Left lung (tissue), 10 donors: ENCODE data around the gene ST8SIA1. TPM values are rescaled to one million over a fixed set of nuclear protein-coding genes. Genes with fewer than 3 reads are reported as not detected.
A peak's percentile ranks its signal among the peaks of the same experiment; 100 is the strongest.

Experiments
- ATAC-seq: fragments of 200-7000 bp; cut with Tn5 transposase; one replicate; pipeline ENCODE4 v1.9.1; 2020; ENCODE audit warnings: moderate library complexity
- DNase-seq, 4 donors: peaks; one replicate each; pipeline ENCODE4 v3.0.0-alpha.2; 2013 to 2020
- H3K27ac ChIP-seq, 2 donors: fragments of 200-600 bp; sonication (generic) in 1 of 2; one replicate each; pipeline versions ENCODE4 v1.5.0 to v1.8.0; 2020 to 2021
- H3K27me3 ChIP-seq, 2 donors: fragments of 200-600 bp; sonication (generic) in 1 of 2; one replicate each; pipeline versions ENCODE4 v1.5.0 to v1.8.0; 2020 to 2021
- H3K36me3 ChIP-seq, 2 donors: fragments of 200-600 bp; sonication (generic) in 1 of 2; one replicate each; pipeline versions ENCODE4 v1.5.0 to v1.8.0; 2020 to 2021
- H3K4me1 ChIP-seq, 2 donors: fragments of 200-600 bp; one replicate each; pipeline ENCODE4 v1.8.0; 2021
- H3K4me3 ChIP-seq, 2 donors: fragments of 200-600 bp; sonication (generic) in 1 of 2; one replicate each; pipeline versions ENCODE4 v1.5.0 to v1.8.0; 2020 to 2021; ENCODE audit warnings: mild to moderate bottlenecking in 1 of 2
- H3K9me3 ChIP-seq, 2 donors: fragments of 200-600 bp; sonication (generic) in 1 of 2; one replicate each; pipeline versions ENCODE4 v1.5.0 to v1.8.0; 2020 to 2021
- intact Hi-C, 2 donors: fragments of 100-400 bp; cut with DNase I; formaldehyde crosslinking; loops; one replicate each; pipeline versions ENCODE4 v1.11.2 to v1.14.2; 2022
- polyA plus RNA-seq, 6 donors: library from polyadenylated mRNA; unstranded; fragments of 120-200 nt; gene quantifications; one replicate each; pipeline ENCODE4 v1.2.1, GENCODE V29; 2013; ENCODE audit not compliant: insufficient read length in 6 of 6
- total RNA-seq, 2 donors: library from RNA; stranded (reverse); fragmentation: NEBNext Ultra II Directional; extraction: Animal tissue kit (Norgen Biotek cat#: 25700); gene quantifications; one replicate each; pipeline ENCODE4 v1.2.1, GENCODE V29; 2021
- TF ChIP-seq, protein P1 (sequence below), 2 donors: fragments of 200-600 bp; sonication (generic) in 1 of 2; IDR thresholded peaks; one replicate each; pipeline versions ENCODE4 v1.5.0 to v1.8.0; 2021; ENCODE audit warnings: antibody characterized with exemption in 2 of 2
- donor health status: DM: no; HTN: yes; CAD: no.
- donor health status: DM: no; HTN: no; CAD: no.

Gene ST8SIA1
- total and polyA plus RNA-seq, 8 donors = 2.4 to 15.8 (median 10.0) TPM

- Histone ChIP-seq H3K27me3 (no peaks in the 10 kb centered on the region), H3K9me3 (no peaks in the 10 kb centered on the region), H3K36me3 (no peaks in the 10 kb centered on the region), H3K4me1 (no peaks in the 10 kb centered on the region), H3K4me3 (no peak overlapping the region), H3K27ac (no peak overlapping the region)
- TF ChIP-seq, protein P1, sequence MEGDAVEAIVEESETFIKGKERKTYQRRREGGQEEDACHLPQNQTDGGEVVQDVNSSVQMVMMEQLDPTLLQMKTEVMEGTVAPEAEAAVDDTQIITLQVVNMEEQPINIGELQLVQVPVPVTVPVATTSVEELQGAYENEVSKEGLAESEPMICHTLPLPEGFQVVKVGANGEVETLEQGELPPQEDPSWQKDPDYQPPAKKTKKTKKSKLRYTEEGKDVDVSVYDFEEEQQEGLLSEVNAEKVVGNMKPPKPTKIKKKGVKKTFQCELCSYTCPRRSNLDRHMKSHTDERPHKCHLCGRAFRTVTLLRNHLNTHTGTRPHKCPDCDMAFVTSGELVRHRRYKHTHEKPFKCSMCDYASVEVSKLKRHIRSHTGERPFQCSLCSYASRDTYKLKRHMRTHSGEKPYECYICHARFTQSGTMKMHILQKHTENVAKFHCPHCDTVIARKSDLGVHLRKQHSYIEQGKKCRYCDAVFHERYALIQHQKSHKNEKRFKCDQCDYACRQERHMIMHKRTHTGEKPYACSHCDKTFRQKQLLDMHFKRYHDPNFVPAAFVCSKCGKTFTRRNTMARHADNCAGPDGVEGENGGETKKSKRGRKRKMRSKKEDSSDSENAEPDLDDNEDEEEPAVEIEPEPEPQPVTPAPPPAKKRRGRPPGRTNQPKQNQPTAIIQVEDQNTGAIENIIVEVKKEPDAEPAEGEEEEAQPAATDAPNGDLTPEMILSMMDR (IDR thresholded peaks at IDR 0.05) = no peak
- intact Hi-C loops = no loop called here
- DNase-seq (no peak), ATAC-seq (no peak)
Measured at GRCh38 chr12:22374508-22374907, 40.0 kb upstream of the ST8SIA1 start.

- Histone ChIP-seq H3K36me3 (no peaks in the 10 kb centered on the region), H3K4me1 (no peaks in the 10 kb centered on the region), H3K27me3 (no peaks in the 10 kb centered on the region), H3K27ac (no peak overlapping the region), H3K9me3 (peaks cover 0 to 12% of the 10 kb centered on the region in 2 donors), H3K4me3 (no peak overlapping the region)
- intact Hi-C loops = no loop called here
- no peak for ATAC-seq
- DNase-seq = no peak
- TF ChIP-seq, protein P1 (IDR thresholded peaks at IDR 0.05) = no peak
Measured at GRCh38 chr12:22372277-22372837, 37.9 kb upstream of the ST8SIA1 start.

- no peak overlapping the region for H3K27ac ChIP-seq
- no peaks in the 10 kb centered on the region for H3K4me1 ChIP-seq
- TF ChIP-seq, protein P1 (IDR thresholded peaks at IDR 0.05) = no peak
- H3K27me3 ChIP-seq = no peaks in the 10 kb centered on the region
- H3K4me3 ChIP-seq = no peak overlapping the region
- H3K36me3 ChIP-seq = no peaks in the 10 kb centered on the region
- peaks cover 0 to 12% of the 10 kb centered on the region in 2 donors for H3K9me3 ChIP-seq
- ATAC-seq = no peak
- intact Hi-C loops = no loop called here
- DNase-seq = no peak
Measured at GRCh38 chr12:22366181-22366580, 31.7 kb upstream of the ST8SIA1 start.

DNA sequence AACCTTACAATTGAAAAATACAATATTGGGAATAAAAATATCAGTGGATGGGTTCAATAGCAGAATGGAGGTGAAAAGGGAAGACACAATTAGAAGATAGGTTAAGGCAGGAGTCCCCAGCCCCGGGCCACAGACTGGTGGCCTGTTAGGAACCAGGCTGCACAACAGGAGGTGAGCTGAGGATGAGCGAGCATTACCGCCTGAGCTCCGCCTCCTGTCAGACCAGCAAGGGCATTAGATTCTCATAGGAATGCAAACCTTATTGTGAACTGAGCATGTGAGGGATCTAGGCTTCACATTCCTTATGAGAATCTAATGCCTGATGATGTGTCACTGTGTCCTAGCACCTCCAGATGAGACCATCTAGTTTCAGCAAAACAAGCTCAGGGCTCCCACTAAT, 27.3 kb upstream of the ST8SIA1 start:
- Histone ChIP-seq H3K27ac (no peak overlapping the region), H3K36me3 (no peaks in the 10 kb centered on the region), H3K4me3 (no peak overlapping the region), H3K9me3 (no peaks in the 10 kb centered on the region), H3K27me3 (no peaks in the 10 kb centered on the region), H3K4me1 (no peaks in the 10 kb centered on the region)
- no peak for ATAC-seq
- intact Hi-C loops = no loop called here
- DNase-seq = peak in 1 of 4 donors; percentile 46
- TF ChIP-seq, protein P1 (IDR thresholded peaks at IDR 0.05) = no peak

GRCh38 chr12:22360774-22361173, 26.3 kb upstream of the ST8SIA1 start:
- Histone ChIP-seq H3K4me1 (no peaks in the 10 kb centered on the region), H3K36me3 (no peaks in the 10 kb centered on the region), H3K9me3 (no peaks in the 10 kb centered on the region), H3K27me3 (no peaks in the 10 kb centered on the region), H3K4me3 (no peak overlapping the region), H3K27ac (no peak overlapping the region)
- no peak for ATAC-seq
- intact Hi-C loops = no loop called here
- DNase-seq = peak in 1 of 4 donors; percentile 31
- TF ChIP-seq, protein P1 (IDR thresholded peaks at IDR 0.05) = no peak
